GM23248 (cell line): ENCODE measurements around the gene ZBTB44.

ENCODE experiments used
- EZH2 ChIP-seq: fragments of 200-600 bp; sonication (generic); IDR thresholded peaks from 2 replicates; pipeline ENCODE4 v1.6.1; 2018; ENCODE audit warnings: antibody characterized with exemption, mild to moderate bottlenecking; ENCODE audit not compliant: insufficient read depth, poor library complexity, severe bottlenecking
- EZH2phosphoT487 ChIP-seq: fragments of 200-600 bp; sonication (generic); IDR thresholded peaks from 2 replicates; pipeline ENCODE4 v1.6.1; 2018; ENCODE audit warnings: antibody characterized with exemption, moderate library complexity, mild to moderate bottlenecking, low read depth; ENCODE audit not compliant: insufficient read depth

DNA sequence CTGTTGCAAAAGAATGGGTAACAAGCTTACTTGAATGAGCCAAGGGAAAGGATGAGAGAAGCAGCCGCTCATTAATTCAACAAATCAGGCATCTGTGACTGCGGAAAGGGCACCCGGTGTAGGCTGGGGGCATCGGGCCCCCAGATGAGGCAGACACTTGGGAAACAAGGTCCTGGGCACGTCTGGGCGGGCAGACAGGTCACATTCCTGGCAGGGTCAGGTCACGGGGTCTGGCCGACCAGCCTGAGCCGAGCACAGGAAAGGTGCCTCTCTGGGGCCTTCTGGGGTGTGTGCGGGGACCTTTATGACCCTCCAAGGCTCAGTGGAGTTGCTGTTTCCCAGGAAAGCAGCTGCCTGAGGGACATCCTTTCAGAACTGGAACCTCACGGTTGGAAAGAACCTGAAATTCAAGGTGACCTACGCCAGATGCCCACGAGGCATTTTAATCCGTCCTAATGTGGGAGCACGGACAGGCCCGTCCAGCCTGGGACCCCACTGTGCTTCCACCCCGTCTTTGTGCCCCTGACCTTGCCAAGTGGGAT is 98.1 kb downstream of the ZBTB44 start:
- TF ChIP-seq EZH2phosphoT487 (no peak), EZH2 (no peak)
